Vagina (tissue), 2 donors: ENCODE measurements around the gene FANK1.

ENCODE experiments used
- CTCF ChIP-seq, 3 experiments: fragments of 450-650 bp in 2 of 3; fragments of 200-600 bp in 1 of 3; sonication (generic) in 1 of 3; IDR thresholded peaks; one replicate each; pipeline ENCODE4 v1.5.1; 2017 to 2019; ENCODE audit warnings: antibody characterized with exemption in 3 of 3, mild to moderate bottlenecking in 2 of 3, moderate library complexity in 2 of 3
- POLR2A ChIP-seq, 2 donors: fragments of 450-650 bp; IDR thresholded peaks; one replicate each; pipeline ENCODE4 v1.6.1; 2017; ENCODE audit warnings: antibody characterized with exemption in 2 of 2, mild to moderate bottlenecking in 2 of 2, moderate library complexity in 2 of 2

- TF ChIP-seq CTCF (IDR thresholded peaks at IDR 0.05) = no peak
- TF ChIP-seq POLR2A (IDR thresholded peaks at IDR 0.05) = no peak
Observed at GRCh38 chr10:125992254-125992653, 95.9 kb downstream of the FANK1 start.
